H9 (cell line): ENCODE results near the gene THPO. TPM values are rescaled to one million over a fixed set of nuclear protein-coding genes. Genes with fewer than 3 reads are reported as not detected.

ENCODE experiments used
- DNase-seq: peaks from one replicate; pipeline ENCODE4 v3.0.0-alpha.2; 2017
- H2AFZ ChIP-seq: one replicate; pipeline ENCODE4 v1.6.1; 2013; ENCODE audit warnings: mild to moderate bottlenecking, low read length, control low read depth, moderate library complexity
- H2AK5ac ChIP-seq: 2 replicates; pipeline ENCODE4 v1.6.1; 2013; ENCODE audit warnings: low read length, control low read depth, mixed read lengths; ENCODE audit not compliant: insufficient read length
- H2BK120ac ChIP-seq: one replicate; pipeline ENCODE4 v1.6.1; 2013; ENCODE audit warnings: low read depth, mild to moderate bottlenecking, low read length, control low read depth, inconsistent platforms; ENCODE audit not compliant: poor library complexity, severe bottlenecking
- H2BK12ac ChIP-seq: 2 replicates; pipeline ENCODE4 v1.6.1; 2013; ENCODE audit warnings: low read length, control low read depth, mixed read lengths, low read depth; ENCODE audit not compliant: insufficient read length
- H2BK15ac ChIP-seq: 2 replicates; pipeline ENCODE4 v1.6.1; 2013; ENCODE audit warnings: low read depth, low read length, control low read depth
- H2BK20ac ChIP-seq: one replicate; pipeline ENCODE4 v1.6.1; 2013; ENCODE audit warnings: low read depth, mild to moderate bottlenecking, low read length, control low read depth, inconsistent platforms; ENCODE audit not compliant: poor library complexity, severe bottlenecking
- H2BK5ac ChIP-seq: 2 replicates; pipeline ENCODE4 v1.6.1; 2013; ENCODE audit warnings: low read length, control low read depth, mixed read lengths; ENCODE audit not compliant: insufficient read length
- H3K14ac ChIP-seq: 2 replicates; pipeline ENCODE4 v1.6.1; 2013; ENCODE audit warnings: low read length, control low read depth; ENCODE audit not compliant: insufficient read depth
- H3K18ac ChIP-seq: 2 replicates; pipeline ENCODE4 v1.6.1; 2013; ENCODE audit warnings: low read depth, mild to moderate bottlenecking, mixed read lengths, low read length, control low read depth; ENCODE audit not compliant: insufficient read length
- H3K23ac ChIP-seq: 2 replicates; pipeline ENCODE4 v1.6.1; 2013; ENCODE audit warnings: low read length, control low read depth, mixed read lengths, low read depth; ENCODE audit not compliant: insufficient read length
- H3K23me2 ChIP-seq: 2 replicates; pipeline ENCODE4 v1.6.1; 2013; ENCODE audit warnings: low read depth, mild to moderate bottlenecking, mixed read lengths, low read length, control low read depth; ENCODE audit not compliant: insufficient read length, poor library complexity, severe bottlenecking
- H3K27ac ChIP-seq: 2 replicates; pipeline ENCODE4 v1.5.1; 2013; ENCODE audit warnings: low read length, control low read depth, mixed read lengths, low read depth; ENCODE audit not compliant: insufficient read length
- H3K27me3 ChIP-seq: 2 replicates; pipeline ENCODE4 v1.6.1; 2013; ENCODE audit warnings: low read length, control low read depth, inconsistent platforms; ENCODE audit not compliant: insufficient read depth
- H3K4ac ChIP-seq: 2 replicates; pipeline ENCODE4 v1.6.1; 2013; ENCODE audit warnings: low read depth, mild to moderate bottlenecking, control low read depth, inconsistent platforms, low read length, moderate library complexity
- H3K4me1 ChIP-seq: 2 replicates; pipeline ENCODE4 v1.6.1; 2013; ENCODE audit warnings: low read length, control low read depth, inconsistent platforms; ENCODE audit not compliant: insufficient read depth
- H3K4me2 ChIP-seq: 2 replicates; pipeline ENCODE4 v1.6.1; 2013; ENCODE audit warnings: low read length, control low read depth, mixed read lengths; ENCODE audit not compliant: insufficient read length, insufficient read depth
- H3K56ac ChIP-seq: 2 replicates; pipeline ENCODE4 v1.6.1; 2013; ENCODE audit warnings: low read depth, mild to moderate bottlenecking, mixed read lengths, low read length, control low read depth; ENCODE audit not compliant: insufficient read length
- H3K79me1 ChIP-seq: 2 replicates; pipeline ENCODE4 v1.6.1; 2013; ENCODE audit warnings: low read depth, mild to moderate bottlenecking, moderate library complexity, low read length, control low read depth, inconsistent platforms; ENCODE audit not compliant: insufficient read depth, poor library complexity, severe bottlenecking
- H3K79me2 ChIP-seq: 2 replicates; pipeline ENCODE4 v1.6.1; 2013; ENCODE audit warnings: low read length, control low read depth, inconsistent platforms; ENCODE audit not compliant: insufficient read depth
- H3K9ac ChIP-seq: 2 replicates; pipeline ENCODE4 v1.6.1; 2013; ENCODE audit warnings: low read length, control low read depth, mixed read lengths; ENCODE audit not compliant: insufficient read length; ENCODE audit errors: extremely low read depth
- H3K9me3 ChIP-seq: one replicate; pipeline ENCODE4 v1.6.1; 2013; ENCODE audit warnings: low read depth, low read length, inconsistent platforms; ENCODE audit not compliant: control insufficient read depth
- H3T11ph ChIP-seq: one replicate; pipeline ENCODE4 v1.6.1; 2013; ENCODE audit warnings: mild to moderate bottlenecking, low read length, control low read depth, inconsistent platforms
- H4K20me1 ChIP-seq: one replicate; pipeline ENCODE4 v1.6.1; 2013; ENCODE audit not compliant: control insufficient read depth, insufficient read length, insufficient read depth
- H4K5ac ChIP-seq: 2 replicates; pipeline ENCODE4 v1.6.1; 2013; ENCODE audit warnings: low read depth, mild to moderate bottlenecking, mixed read lengths, low read length, control low read depth; ENCODE audit not compliant: insufficient read length
- H4K8ac ChIP-seq: replicated peaks from 2 replicates; pipeline ENCODE4 v1.6.1; 2013; ENCODE audit warnings: low read length, control low read depth, mixed read lengths, low read depth; ENCODE audit not compliant: insufficient read length
- H4K91ac ChIP-seq: 2 replicates; pipeline ENCODE4 v1.6.1; 2013; ENCODE audit warnings: low read depth, mild to moderate bottlenecking, moderate library complexity, mixed read lengths, low read length, control low read depth; ENCODE audit not compliant: insufficient read length
- H3K27ac Mint-ChIP-seq, 3 experiments: 2 replicates in 2 of 3; 3 replicates in 1 of 3; pipeline ENCODE4 v1.8.0; 2020 to 2021; ENCODE audit warnings: mixed read lengths in 3 of 3, mild to moderate bottlenecking in 1 of 3, moderate library complexity in 1 of 3
- H3K27me3 Mint-ChIP-seq: 2 replicates; pipeline ENCODE4 v1.8.0; 2021; ENCODE audit warnings: low read depth, mild to moderate bottlenecking, moderate library complexity, mixed read lengths
- H3K36me3 Mint-ChIP-seq, 3 experiments: 2 replicates in 2 of 3; 3 replicates in 1 of 3; pipeline ENCODE4 v1.8.0; 2020 to 2021; ENCODE audit warnings: low read depth in 3 of 3, mixed read lengths in 3 of 3; ENCODE audit not compliant: insufficient read depth in 1 of 3
- H3K4me1 Mint-ChIP-seq, 2 experiments: 2 replicates each; pipeline ENCODE4 v1.8.0; 2020; ENCODE audit warnings: mixed read lengths in 2 of 2
- H3K4me3 Mint-ChIP-seq, 2 experiments: 2 replicates in 1 of 2; 3 replicates in 1 of 2; pipeline ENCODE4 v1.8.0; 2020 to 2021; ENCODE audit warnings: mild to moderate bottlenecking in 2 of 2, mixed read lengths in 2 of 2, moderate library complexity in 1 of 2
- H3K9me3 Mint-ChIP-seq, 2 experiments: 2 replicates in 1 of 2; 3 replicates in 1 of 2; pipeline ENCODE4 v1.8.0; 2020; ENCODE audit warnings: mild to moderate bottlenecking in 2 of 2, mixed read lengths in 2 of 2, moderate library complexity in 1 of 2
- CTCF ChIP-seq: fragments of 200-600 bp; sonication (generic); conservative IDR thresholded peaks from 3 replicates; pipeline ENCODE4 v1.8.0; 2021; ENCODE audit warnings: antibody characterized with exemption, mild to moderate bottlenecking
- WGBS: extraction: QIAGEN DNeasy Blood & Tissue Kit; methylation state at CpG from one replicate; pipeline ENCODE4 v1.1.7; 2013; ENCODE audit warnings: missing lambda C conversion rate, low lambda C conversion rate, mixed read lengths; ENCODE audit not compliant: insufficient read length; ENCODE audit errors: extremely low coverage; 5-methylcytosine and 5-hydroxymethylcytosine counted together
- total RNA-seq: library from RNA; stranded (reverse); gene quantifications from 2 replicates; pipeline ENCODE4 v1.2.1, GENCODE V29; 2021

Gene THPO
- total RNA-seq, 1 experiment from 2014 or later, result 0.85 TPM

GRCh38 chr3:184391266-184391665 is 13.3 kb upstream of the THPO start:
- Histone ChIP-seq H3T11ph (no peak overlapping the region), H3K4me2 (no peak overlapping the region), H3K56ac (no peak overlapping the region), H2AK5ac (no peak overlapping the region), H3K23ac (no peak overlapping the region), H4K5ac (no peak overlapping the region), H3K18ac (no peak overlapping the region), H4K20me1 (no peaks in the 10 kb centered on the region), H3K23me2 (no peaks in the 10 kb centered on the region), H3K4ac (no peak overlapping the region), H3K4me1 (no peaks in the 10 kb centered on the region), H4K8ac (no peak overlapping the region), H3K9ac (no peak overlapping the region), H2AFZ (no peak overlapping the region), H3K27me3 (no peaks in the 10 kb centered on the region), H2BK20ac (no peak overlapping the region), H2BK15ac (no peak overlapping the region), H4K91ac (no peak overlapping the region), H3K79me2 (no peaks in the 10 kb centered on the region), H3K9me3 (no peaks in the 10 kb centered on the region), H3K79me1 (no peaks in the 10 kb centered on the region), H2BK120ac (no peak overlapping the region), H3K14ac (no peak overlapping the region), H3K27ac (no peak overlapping the region), H2BK5ac (no peak overlapping the region), H2BK12ac (no peak overlapping the region)
- no peak for TF ChIP-seq CTCF
- Mint-ChIP-seq H3K27ac (no peak overlapping the region; a peak in 1 of 7 replicates), H3K4me3 (no peak overlapping the region), H3K9me3 (no peaks in the 10 kb centered on the region), H3K36me3 (no peaks in the 10 kb centered on the region), H3K4me1 (peaks cover 6 to 7% of the 10 kb centered on the region in 2 experiments; a peak in 3 of 4 replicates), H3K27me3 (peaks cover 17% of the 10 kb centered on the region)
- WGBS, result no CpG with 5 or more reads among the region's 3 CpGs
- DNase-seq, result no peak
